ENCODE data around the gene INAFM1.
"Not testable (repeated sequence)": the region's sequence is repeated elsewhere in the genome, so short reads cannot be mapped to it uniquely, and the experiment has no call there.

The INAFM1 gene

GRCh38 chr19:47296036-47296435 lies 21.4 kb downstream of the INAFM1 start:
- H3K4me1 ChIP-seq (ENCODE audit: insufficient read depth, low read length, poor library complexity, severe bottlenecking), result peaks cover 9% of the 10 kb centered on the region
- no peaks in the 10 kb centered on the region for H3F3A ChIP-seq (ENCODE audit: low read depth)
- H3K9me2 ChIP-seq (replicated peaks; ENCODE audit: low read depth, low read length), result no peaks in the 10 kb centered on the region
- H3K4me2 ChIP-seq (ENCODE audit: low read depth, low read length, poor library complexity, severe bottlenecking), result no peak overlapping the region
- H2AFZ ChIP-seq (ENCODE audit: low read length), result no peak overlapping the region
- no peaks in the 10 kb centered on the region for H3K9me3 ChIP-seq (ENCODE audit: insufficient read depth, low read depth, low read length)
- H4K20me1 ChIP-seq (ENCODE audit: insufficient read depth, low read length, poor library complexity, severe bottlenecking), result no peaks in the 10 kb centered on the region
- H3K9ac ChIP-seq (ENCODE audit: low read depth, low read length, poor library complexity, severe bottlenecking), result no peak overlapping the region
- no peaks in the 10 kb centered on the region for H3K27me3 ChIP-seq (ENCODE audit: insufficient read depth, low read length, poor library complexity, severe bottlenecking)
- TF ChIP-seq EZH2phosphoT487 (IDR thresholded peaks at IDR 0.05; ENCODE audit: borderline replicate concordance), result no peak
- peak; percentile 82 for TF ChIP-seq CTCF (conservative IDR thresholded peaks at IDR 0.05; ENCODE audit: low read length)
- H3K79me2 ChIP-seq (ENCODE audit: insufficient read depth, low read length), result no peaks in the 10 kb centered on the region
- H3K4me3 ChIP-seq (ENCODE audit: low read length, poor library complexity, severe bottlenecking), result no peak overlapping the region
- H3K36me3 ChIP-seq (ENCODE audit: insufficient read depth, low read length), result no peaks in the 10 kb centered on the region

GRCh38 chr19:47300867-47301266 lies 26.2 kb downstream of the INAFM1 start:
- not testable (repeated sequence) for H3K4me2 ChIP-seq (ENCODE audit: low read depth, low read length, poor library complexity, severe bottlenecking); H3F3A ChIP-seq (ENCODE audit: low read depth); H3K79me2 ChIP-seq (ENCODE audit: insufficient read depth, low read length); H3K4me1 ChIP-seq (ENCODE audit: insufficient read depth, low read length, poor library complexity, severe bottlenecking); H3K27me3 ChIP-seq (ENCODE audit: insufficient read depth, low read length, poor library complexity, severe bottlenecking); H2AFZ ChIP-seq (ENCODE audit: low read length); H3K9ac ChIP-seq (ENCODE audit: low read depth, low read length, poor library complexity, severe bottlenecking); H3K9me3 ChIP-seq (ENCODE audit: insufficient read depth, low read depth, low read length); H3K4me3 ChIP-seq (ENCODE audit: low read length, poor library complexity, severe bottlenecking); H4K20me1 ChIP-seq (ENCODE audit: insufficient read depth, low read length, poor library complexity, severe bottlenecking); H3K9me2 ChIP-seq (replicated peaks; ENCODE audit: low read depth, low read length); H3K36me3 ChIP-seq (ENCODE audit: insufficient read depth, low read length)

- Histone ChIP-seq H3K36me3 (ENCODE audit: insufficient read depth, low read length) (no peaks in the 10 kb centered on the region), H3K9me3 (ENCODE audit: insufficient read depth, low read depth, low read length) (no peaks in the 10 kb centered on the region), H3K9me2 (replicated peaks; ENCODE audit: low read depth, low read length) (no peaks in the 10 kb centered on the region), H3K4me3 (ENCODE audit: low read length, poor library complexity, severe bottlenecking) (no peak overlapping the region), H3K27me3 (ENCODE audit: insufficient read depth, low read length, poor library complexity, severe bottlenecking) (no peaks in the 10 kb centered on the region), H2AFZ (ENCODE audit: low read length) (no peak overlapping the region), H3K4me1 (ENCODE audit: insufficient read depth, low read length, poor library complexity, severe bottlenecking) (peaks cover 9% of the 10 kb centered on the region), H4K20me1 (ENCODE audit: insufficient read depth, low read length, poor library complexity, severe bottlenecking) (no peaks in the 10 kb centered on the region), H3K4me2 (ENCODE audit: low read depth, low read length, poor library complexity, severe bottlenecking) (no peak overlapping the region), H3K9ac (ENCODE audit: low read depth, low read length, poor library complexity, severe bottlenecking) (no peak overlapping the region), H3F3A (ENCODE audit: low read depth) (no peaks in the 10 kb centered on the region), H3K79me2 (ENCODE audit: insufficient read depth, low read length) (no peaks in the 10 kb centered on the region)
- TF ChIP-seq EZH2phosphoT487 (IDR thresholded peaks at IDR 0.05; ENCODE audit: borderline replicate concordance), result no peak
- no peak for TF ChIP-seq CTCF (conservative IDR thresholded peaks at IDR 0.05; ENCODE audit: low read length)
Measured at GRCh38 chr19:47302249-47302648, 27.6 kb downstream of the INAFM1 start.

GRCh38 chr19:47303966-47304365 lies 29.3 kb downstream of the INAFM1 start:
- no peaks in the 10 kb centered on the region for H3K79me2 ChIP-seq (ENCODE audit: insufficient read depth, low read length)
- no peak overlapping the region for H2AFZ ChIP-seq (ENCODE audit: low read length)
- H3K27me3 ChIP-seq (ENCODE audit: insufficient read depth, low read length, poor library complexity, severe bottlenecking), result no peaks in the 10 kb centered on the region
- H3F3A ChIP-seq (ENCODE audit: low read depth), result no peaks in the 10 kb centered on the region
- H3K4me2 ChIP-seq (ENCODE audit: low read depth, low read length, poor library complexity, severe bottlenecking), result no peak overlapping the region
- H3K4me1 ChIP-seq (ENCODE audit: insufficient read depth, low read length, poor library complexity, severe bottlenecking), result peaks cover 9% of the 10 kb centered on the region
- H3K9me2 ChIP-seq (replicated peaks; ENCODE audit: low read depth, low read length), result no peaks in the 10 kb centered on the region
- no peaks in the 10 kb centered on the region for H4K20me1 ChIP-seq (ENCODE audit: insufficient read depth, low read length, poor library complexity, severe bottlenecking)
- TF ChIP-seq CTCF (conservative IDR thresholded peaks at IDR 0.05; ENCODE audit: low read length) (no peak), EZH2phosphoT487 (IDR thresholded peaks at IDR 0.05; ENCODE audit: borderline replicate concordance) (no peak)
- H3K9me3 ChIP-seq (ENCODE audit: insufficient read depth, low read depth, low read length), result no peaks in the 10 kb centered on the region
- no peak overlapping the region for H3K4me3 ChIP-seq (ENCODE audit: low read length, poor library complexity, severe bottlenecking)
- H3K36me3 ChIP-seq (ENCODE audit: insufficient read depth, low read length), result no peaks in the 10 kb centered on the region
- H3K9ac ChIP-seq (ENCODE audit: low read depth, low read length, poor library complexity, severe bottlenecking), result no peak overlapping the region

All from Loucy (cell line).